Measurements from ENCODE around the gene MAPRE2.
A peak's percentile ranks its signal among the peaks of the same experiment; 100 is the strongest.

Gene MAPRE2

GRCh38 chr18:35040988-35041814 is at the start of gene MAPRE2:
Gene MAPRE2, plus strand, starts transcription at chr18:35041413. Its CDS starts 127 bp downstream, at chr18:35041540.
- DNase-seq (ENCODE audit: low spot score) = peak; percentile 98

GRCh38 chr18:34991561-34991960 is 49.7 kb upstream of the MAPRE2 start:
- no peak for DNase-seq (ENCODE audit: low spot score)

- peak; percentile 33 for DNase-seq (ENCODE audit: low spot score)
Measured at GRCh38 chr18:34993289-34993688, 47.9 kb upstream of the MAPRE2 start.

- no peak for DNase-seq (ENCODE audit: low spot score)
Measured at GRCh38 chr18:34995746-34996145, 45.5 kb upstream of the MAPRE2 start.

- DNase-seq (ENCODE audit: low spot score) = no peak
Measured at GRCh38 chr18:34998661-34999060, 42.6 kb upstream of the MAPRE2 start.

- peak; percentile 27 for DNase-seq (ENCODE audit: low spot score)
Measured at GRCh38 chr18:34999756-35000289, 41.4 kb upstream of the MAPRE2 start.

GRCh38 chr18:35000457-35000856 is 40.8 kb upstream of the MAPRE2 start:
- DNase-seq (ENCODE audit: low spot score) = no peak

GRCh38 chr18:35002120-35002519 is 39.1 kb upstream of the MAPRE2 start:
- DNase-seq (ENCODE audit: low spot score) = no peak

GRCh38 chr18:35005963-35006577 is 35.1 kb upstream of the MAPRE2 start:
- peak; percentile 66 for DNase-seq (ENCODE audit: low spot score)

- no peak for DNase-seq (ENCODE audit: low spot score)
Measured at GRCh38 chr18:35010156-35010555, 31.1 kb upstream of the MAPRE2 start.

GRCh38 chr18:35010993-35011392 is 30.2 kb upstream of the MAPRE2 start:
- no peak for DNase-seq (ENCODE audit: low spot score)

- no peak for DNase-seq (ENCODE audit: low spot score)
Measured at GRCh38 chr18:35019933-35020332, 21.3 kb upstream of the MAPRE2 start.

GRCh38 chr18:35022426-35023001 is 18.7 kb upstream of the MAPRE2 start:
- no peak for DNase-seq (ENCODE audit: low spot score)

GRCh38 chr18:35024196-35024595 is 17.0 kb upstream of the MAPRE2 start:
- no peak for DNase-seq (ENCODE audit: low spot score)

GRCh38 chr18:35024965-35025364 is 16.2 kb upstream of the MAPRE2 start:
- peak; percentile 53 for DNase-seq (ENCODE audit: low spot score)

- no peak for DNase-seq (ENCODE audit: low spot score)
Measured at GRCh38 chr18:35026407-35027061, 14.7 kb upstream of the MAPRE2 start.

GRCh38 chr18:35027206-35027605 is 14.0 kb upstream of the MAPRE2 start:
- no peak for DNase-seq (ENCODE audit: low spot score)

GRCh38 chr18:35028536-35028935 is 12.7 kb upstream of the MAPRE2 start:
- DNase-seq (ENCODE audit: low spot score) = no peak

- peak; percentile 33 for DNase-seq (ENCODE audit: low spot score)
Measured at GRCh38 chr18:35029103-35029502, 12.1 kb upstream of the MAPRE2 start.

- peak; percentile 15 for DNase-seq (ENCODE audit: low spot score)
Measured at GRCh38 chr18:35029770-35030169, 11.4 kb upstream of the MAPRE2 start.

- DNase-seq (ENCODE audit: low spot score) = peak; percentile 17
Measured at GRCh38 chr18:35030277-35030989, 10.8 kb upstream of the MAPRE2 start.

- DNase-seq (ENCODE audit: low spot score) = no peak
Measured at GRCh38 chr18:35032113-35032512, 9.1 kb upstream of the MAPRE2 start.

All from kidney tubule cell (primary cell).